Measurements from ENCODE around the gene SLC27A6.
A peak's percentile ranks its signal among the peaks of the same experiment; 100 is the strongest.
"Not testable (repeated sequence)": the region's sequence is repeated elsewhere in the genome, so short reads cannot be mapped to it uniquely, and the experiment has no call there.

The SLC27A6 gene

GRCh38 chr5:128965011-128965637 is at the start of gene SLC27A6:
SLC27A6 (plus strand) TSS chr5:128965488; CDS start chr5:128966138, 650 bp downstream.
- DNase-seq (ENCODE audit: low read depth), result no peak

GRCh38 chr5:128919542-128919941 is 45.7 kb upstream of the SLC27A6 start:
- DNase-seq (ENCODE audit: low read depth), result no peak

GRCh38 chr5:128920345-128921215 is 44.7 kb upstream of the SLC27A6 start:
- DNase-seq (ENCODE audit: low read depth), result peak; percentile 87

GRCh38 chr5:128924299-128924698 is 41.0 kb upstream of the SLC27A6 start:
- DNase-seq (ENCODE audit: low read depth), result no peak

GRCh38 chr5:128925973-128926372 is 39.3 kb upstream of the SLC27A6 start:
- no peak for DNase-seq (ENCODE audit: low read depth)

GRCh38 chr5:128927644-128928043 is 37.6 kb upstream of the SLC27A6 start:
- peak; percentile 8 for DNase-seq (ENCODE audit: low read depth)

- DNase-seq (ENCODE audit: low read depth), result not testable (repeated sequence)
These were observed 33.1 kb upstream of the SLC27A6 start for GRCh38 chr5:128932232-128932631.

GRCh38 chr5:128943100-128943499 is 22.2 kb upstream of the SLC27A6 start:
- not testable (repeated sequence) for DNase-seq (ENCODE audit: low read depth)

- no peak for DNase-seq (ENCODE audit: low read depth)
These were observed 15.3 kb upstream of the SLC27A6 start for GRCh38 chr5:128949847-128950546.

GRCh38 chr5:128951301-128951700 is 14.0 kb upstream of the SLC27A6 start:
- DNase-seq (ENCODE audit: low read depth), result not testable (repeated sequence)

- DNase-seq (ENCODE audit: low read depth), result no peak
These were observed 9.1 kb upstream of the SLC27A6 start for GRCh38 chr5:128956164-128956563.

GRCh38 chr5:128962211-128962610 is 3.1 kb upstream of the SLC27A6 start:
- no peak for DNase-seq (ENCODE audit: low read depth)

GRCh38 chr5:128965638-128966302 is 482 bp downstream of the SLC27A6 start:
- no peak for DNase-seq (ENCODE audit: low read depth)

GRCh38 chr5:128966375-128966774 is 1.1 kb downstream of the SLC27A6 start:
- no peak for DNase-seq (ENCODE audit: low read depth)

GRCh38 chr5:128966846-128967245 is 1.6 kb downstream of the SLC27A6 start:
- DNase-seq (ENCODE audit: low read depth), result no peak

- no peak for DNase-seq (ENCODE audit: low read depth)
These were observed 8.0 kb downstream of the SLC27A6 start for GRCh38 chr5:128973244-128973643.

GRCh38 chr5:128974567-128974966 is 9.3 kb downstream of the SLC27A6 start:
- DNase-seq (ENCODE audit: low read depth), result no peak

GRCh38 chr5:128979761-128980160 is 14.5 kb downstream of the SLC27A6 start:
- no peak for DNase-seq (ENCODE audit: low read depth)

GRCh38 chr5:128980917-128981316 is 15.6 kb downstream of the SLC27A6 start:
- DNase-seq (ENCODE audit: low read depth), result no peak

GRCh38 chr5:128984480-128984879 is 19.2 kb downstream of the SLC27A6 start:
- DNase-seq (ENCODE audit: low read depth), result no peak

- DNase-seq (ENCODE audit: low read depth), result no peak
These were observed 23.2 kb downstream of the SLC27A6 start for GRCh38 chr5:128988476-128988875.

- no peak for DNase-seq (ENCODE audit: low read depth)
These were observed 36.7 kb downstream of the SLC27A6 start for GRCh38 chr5:129001841-129002526.
